ENCODE measurements around the gene PLEKHG4B. TPM values are rescaled to one million over a fixed set of nuclear protein-coding genes. Genes with fewer than 3 reads are reported as not detected.
"Not testable (repeated sequence)": the region's sequence is repeated elsewhere in the genome, so short reads cannot be mapped to it uniquely, and the experiment has no call there.

PLEKHG4B gene
- total and polyA plus RNA-seq, 2 of the 4 experiments (the other 2 are of a cell fraction), result 1.1 TPM

GRCh38 chr5:164783-165182, 72.8 kb downstream of the PLEKHG4B start:
- CTCF ChIA-PET; H2BK120ac ChIP-seq (ENCODE audit: low read depth, low read length); H3K4me2 ChIP-seq (ENCODE audit: low read depth, low read length); H2BK15ac ChIP-seq (ENCODE audit: low read depth, low read length); BruUV-seq (replicated peaks); DNase-seq; POLR2A ChIA-PET (ENCODE audit: unreplicated experiment); H3K27me3 ChIP-seq (ENCODE audit: control insufficient read depth, insufficient read depth, low read length); H4K5ac ChIP-seq (ENCODE audit: low read depth, low read length); H3K23ac ChIP-seq (ENCODE audit: low read depth, low read length); dilution Hi-C loops (cut with HindIII; ENCODE audit: low sequenced_read_pairs, unreplicated experiment); H3K14ac ChIP-seq (replicated peaks; ENCODE audit: low read depth, low read length); intact Hi-C loops (cut with micrococcal nuclease); H2AK9ac ChIP-seq (replicated peaks; ENCODE audit: low read depth, low read length, poor library complexity); H2BK5ac ChIP-seq (ENCODE audit: low read depth, low read length, poor library complexity, severe bottlenecking); H3K4me3 ChIP-seq (ENCODE audit: insufficient read depth, low read depth, low read length); H2BK20ac ChIP-seq (ENCODE audit: low read depth, low read length); H2AK5ac ChIP-seq (ENCODE audit: low read depth, low read length); ATAC-seq (ENCODE audit: low read depth); H3K79me1 ChIP-seq (ENCODE audit: low read depth in 1 of 2, low read length in 2 of 2); in situ Hi-C loops (cut with MboI; ENCODE audit: low sequenced_read_pairs); H4K8ac ChIP-seq (ENCODE audit: low read depth in 2 of 2, low read length in 2 of 2); H4K20me1 ChIP-seq (ENCODE audit: insufficient read depth, low read length); H3K27ac ChIP-seq (ENCODE audit: insufficient read depth, low read length); H3K9me3 ChIP-seq (ENCODE audit: control insufficient read depth, insufficient read depth, low read length); H3K36me3 ChIP-seq (ENCODE audit: control insufficient read depth, insufficient read depth, low read length); H3K56ac ChIP-seq (ENCODE audit: extremely low read depth, insufficient read depth, low read length); H2AFZ ChIP-seq (replicated peaks; ENCODE audit: low read length, poor library complexity); H4K91ac ChIP-seq (ENCODE audit: insufficient read depth, low read depth, low read length); H3K9ac ChIP-seq (ENCODE audit: low read depth, low read length); H3K4ac ChIP-seq (ENCODE audit: low read depth, low read length); H3K18ac ChIP-seq (ENCODE audit: low read depth, low read length): not testable (repeated sequence)
- Histone ChIP-seq H3K9me1 (ENCODE audit: insufficient read depth, low read length) (peaks cover 25% of the 10 kb centered on the region; the same call in 1 of the 2 replicates), H3K4me1 (ENCODE audit: control insufficient read depth, insufficient read depth, low read length) (peaks cover 25% of the 10 kb centered on the region)
- WGBS, 2 experiments (ENCODE audit: extremely low coverage in 2 of 2, insufficient read length in 1 of 2), result 95% methylated on average over 14 of the region's 25 CpGs; no CpG with 5 or more reads in 1 of the 2 experiments

Measured in IMR-90 (cell line).